ENCODE results near the gene GPX3. TPM values are rescaled to one million over a fixed set of nuclear protein-coding genes. Genes with fewer than 3 reads are reported as not detected.

Gene GPX3
- total and polyA plus RNA-seq, 2 of the 13 experiments (the other 11 are each of a cell fraction or from before 2014, with no cell fraction given), result 33.8 to 1,892 TPM

GRCh38 chr5:151020304-151021110 lies at the start of gene GPX3 (continued):
- TF ChIP-seq HMGXB3 (CRISPR knock-in tag; IDR thresholded peaks at IDR 0.05; ENCODE audit: borderline replicate concordance) (no peak), ZSCAN21 (CRISPR knock-in tag; IDR thresholded peaks at IDR 0.05; ENCODE audit: borderline replicate concordance) (no peak; the same call in 1 of the 2 replicates), ZSCAN20 (CRISPR knock-in tag; IDR thresholded peaks at IDR 0.05; ENCODE audit: borderline replicate concordance) (no peak), ZBTB25 (CRISPR knock-in tag; IDR thresholded peaks at IDR 0.05) (no peak), E2F2 (CRISPR knock-in tag; IDR thresholded peaks at IDR 0.05; ENCODE audit: borderline replicate concordance) (no peak), SSRP1 (CRISPR knock-in tag; IDR thresholded peaks at IDR 0.05) (no peak), SNAPC2 (CRISPR knock-in tag; IDR thresholded peaks at IDR 0.05) (peak; percentile 41; the same call in 1 of the 2 replicates), KAT2B (IDR thresholded peaks at IDR 0.05; ENCODE audit: borderline replicate concordance, low read depth, low read length) (no peak), KLF11 (CRISPR knock-in tag; IDR thresholded peaks at IDR 0.05) (no peak; the same call in 1 of the 2 replicates), FOXK2 (IDR thresholded peaks at IDR 0.05) (no peak), MYPOP (CRISPR knock-in tag; IDR thresholded peaks at IDR 0.05) (peak; percentile 47; the same call in 1 of the 2 replicates), ELF1 (CRISPR knock-in tag; IDR thresholded peaks at IDR 0.05) (peak; percentile 37; the same call in 1 of the 2 replicates), IKZF1 (IDR thresholded peaks at IDR 0.05) (no peak)
